ENCODE measurements around the gene TMEM175. TPM values are rescaled to one million over a fixed set of nuclear protein-coding genes. Genes with fewer than 3 reads are reported as not detected.

TMEM175 gene
- total RNA-seq, 2 experiments from 2014 or later, result 51.3 to 57.7 TPM

GRCh38 chr4:900073-900472 is 32.2 kb upstream of the TMEM175 start:
- peaks cover 0 to under 1% of the 10 kb centered on the region in 2 experiments for H3K9me3 ChIP-seq (ENCODE audit: control insufficient read depth in 1 of 2, insufficient read depth in 1 of 2, low read length in 2 of 2)
- Mint-ChIP-seq H3K27ac (no peak overlapping the region), H3K4me1 (ENCODE audit: low read depth) (peaks cover 5% of the 10 kb centered on the region), H3K4me3 (no peak overlapping the region), H3K27me3 (no peaks in the 10 kb centered on the region), H3K9me3 (no peaks in the 10 kb centered on the region), H3K36me3 (ENCODE audit: low read depth) (peaks cover 62% of the 10 kb centered on the region)
- intact Hi-C loops (cut with DNase I, micrococcal nuclease), result no loop called here
- no peak overlapping the region for H3K27ac ChIP-seq (ENCODE audit: low read depth in 1 of 2, low read length in 2 of 2)
- no peaks in the 10 kb centered on the region for H3K27me3 ChIP-seq (ENCODE audit: control insufficient read depth in 1 of 2, insufficient read depth in 2 of 2, low read length in 2 of 2)
- no peak overlapping the region for H3K4me3 ChIP-seq (ENCODE audit: low read length)
- no peak for TF ChIP-seq CTCF (IDR thresholded peaks at IDR 0.05)
- DNase-seq (no peak), ATAC-seq (ENCODE audit: poor library complexity) (no peak)
- peaks cover 62% of the 10 kb centered on the region for H3K36me3 ChIP-seq (ENCODE audit: insufficient read depth, low read length)
- ChIA-PET CTCF (no interaction called here), POLR2A (no interaction called here)
- H3K4me1 ChIP-seq (ENCODE audit: insufficient read depth, low read length), result no peaks in the 10 kb centered on the region

- Mint-ChIP-seq H3K9me3 (no peaks in the 10 kb centered on the region), H3K4me1 (ENCODE audit: low read depth) (peaks cover 5% of the 10 kb centered on the region), H3K27me3 (no peaks in the 10 kb centered on the region), H3K36me3 (ENCODE audit: low read depth) (peaks cover 60% of the 10 kb centered on the region), H3K27ac (no peak overlapping the region), H3K4me3 (no peak overlapping the region)
- no peak for DNase-seq
- no peaks in the 10 kb centered on the region for H3K4me1 ChIP-seq (ENCODE audit: insufficient read depth, low read length)
- intact Hi-C loops (cut with DNase I, micrococcal nuclease), result no loop called here
- peaks cover 59% of the 10 kb centered on the region for H3K36me3 ChIP-seq (ENCODE audit: insufficient read depth, low read length)
- no peaks in the 10 kb centered on the region for H3K27me3 ChIP-seq (ENCODE audit: control insufficient read depth in 1 of 2, insufficient read depth in 2 of 2, low read length in 2 of 2)
- no peak overlapping the region for H3K4me3 ChIP-seq (ENCODE audit: low read length)
- ChIA-PET CTCF (no interaction called here), POLR2A (no interaction called here)
- no peak for ATAC-seq (ENCODE audit: poor library complexity)
- TF ChIP-seq CTCF (IDR thresholded peaks at IDR 0.05), result no peak
- no peak overlapping the region for H3K27ac ChIP-seq (ENCODE audit: low read depth in 1 of 2, low read length in 2 of 2)
- H3K9me3 ChIP-seq (ENCODE audit: control insufficient read depth in 1 of 2, insufficient read depth in 1 of 2, low read length in 2 of 2), result peaks cover 0 to 7% of the 10 kb centered on the region in 2 experiments
Observed at GRCh38 chr4:900721-901120, 31.5 kb upstream of the TMEM175 start.

- ChIA-PET POLR2A (no interaction called here), CTCF (no interaction called here)
- H3K4me3 ChIP-seq (ENCODE audit: low read length), result no peak overlapping the region
- no peak for ATAC-seq (ENCODE audit: poor library complexity)
- H3K9me3 Mint-ChIP-seq, result no peaks in the 10 kb centered on the region
- H3K4me1 Mint-ChIP-seq (ENCODE audit: low read depth), result peaks cover 5% of the 10 kb centered on the region
- intact Hi-C loops (cut with DNase I, micrococcal nuclease), result no loop called here
- H3K4me3 Mint-ChIP-seq, result no peak overlapping the region
- peaks cover 0 to 13% of the 10 kb centered on the region in 2 experiments for H3K9me3 ChIP-seq (ENCODE audit: control insufficient read depth in 1 of 2, insufficient read depth in 1 of 2, low read length in 2 of 2)
- H3K27me3 ChIP-seq (ENCODE audit: control insufficient read depth in 1 of 2, insufficient read depth in 2 of 2, low read length in 2 of 2), result no peaks in the 10 kb centered on the region
- H3K36me3 ChIP-seq (ENCODE audit: insufficient read depth, low read length), result peaks cover 56% of the 10 kb centered on the region
- TF ChIP-seq CTCF (IDR thresholded peaks at IDR 0.05), result no peak
- H3K27ac Mint-ChIP-seq, result no peak overlapping the region
- no peaks in the 10 kb centered on the region for H3K4me1 ChIP-seq (ENCODE audit: insufficient read depth, low read length)
- no peak for DNase-seq
- H3K27ac ChIP-seq (ENCODE audit: low read depth in 1 of 2, low read length in 2 of 2), result no peak overlapping the region
- no peaks in the 10 kb centered on the region for H3K27me3 Mint-ChIP-seq
- H3K36me3 Mint-ChIP-seq (ENCODE audit: low read depth), result peaks cover 57% of the 10 kb centered on the region
Observed at GRCh38 chr4:901192-901910, 30.9 kb upstream of the TMEM175 start.

Measured in CD4-positive, alpha-beta T cell (primary cell).